Inflammatory macrophage treated with lipopolysaccharide for 4 hours (primary cell): Measurements from ENCODE around the gene RIN1.
"Not testable (repeated sequence)": the region's sequence is repeated elsewhere in the genome, so short reads cannot be mapped to it uniquely, and the experiment has no call there.

Source experiments
- DNase-seq: peaks from one replicate; pipeline ENCODE4 v3.0.0-alpha.2; 2020

RIN1 gene, protein sequence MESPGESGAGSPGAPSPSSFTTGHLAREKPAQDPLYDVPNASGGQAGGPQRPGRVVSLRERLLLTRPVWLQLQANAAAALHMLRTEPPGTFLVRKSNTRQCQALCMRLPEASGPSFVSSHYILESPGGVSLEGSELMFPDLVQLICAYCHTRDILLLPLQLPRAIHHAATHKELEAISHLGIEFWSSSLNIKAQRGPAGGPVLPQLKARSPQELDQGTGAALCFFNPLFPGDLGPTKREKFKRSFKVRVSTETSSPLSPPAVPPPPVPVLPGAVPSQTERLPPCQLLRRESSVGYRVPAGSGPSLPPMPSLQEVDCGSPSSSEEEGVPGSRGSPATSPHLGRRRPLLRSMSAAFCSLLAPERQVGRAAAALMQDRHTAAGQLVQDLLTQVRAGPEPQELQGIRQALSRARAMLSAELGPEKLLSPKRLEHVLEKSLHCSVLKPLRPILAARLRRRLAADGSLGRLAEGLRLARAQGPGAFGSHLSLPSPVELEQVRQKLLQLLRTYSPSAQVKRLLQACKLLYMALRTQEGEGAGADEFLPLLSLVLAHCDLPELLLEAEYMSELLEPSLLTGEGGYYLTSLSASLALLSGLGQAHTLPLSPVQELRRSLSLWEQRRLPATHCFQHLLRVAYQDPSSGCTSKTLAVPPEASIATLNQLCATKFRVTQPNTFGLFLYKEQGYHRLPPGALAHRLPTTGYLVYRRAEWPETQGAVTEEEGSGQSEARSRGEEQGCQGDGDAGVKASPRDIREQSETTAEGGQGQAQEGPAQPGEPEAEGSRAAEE

DNA sequence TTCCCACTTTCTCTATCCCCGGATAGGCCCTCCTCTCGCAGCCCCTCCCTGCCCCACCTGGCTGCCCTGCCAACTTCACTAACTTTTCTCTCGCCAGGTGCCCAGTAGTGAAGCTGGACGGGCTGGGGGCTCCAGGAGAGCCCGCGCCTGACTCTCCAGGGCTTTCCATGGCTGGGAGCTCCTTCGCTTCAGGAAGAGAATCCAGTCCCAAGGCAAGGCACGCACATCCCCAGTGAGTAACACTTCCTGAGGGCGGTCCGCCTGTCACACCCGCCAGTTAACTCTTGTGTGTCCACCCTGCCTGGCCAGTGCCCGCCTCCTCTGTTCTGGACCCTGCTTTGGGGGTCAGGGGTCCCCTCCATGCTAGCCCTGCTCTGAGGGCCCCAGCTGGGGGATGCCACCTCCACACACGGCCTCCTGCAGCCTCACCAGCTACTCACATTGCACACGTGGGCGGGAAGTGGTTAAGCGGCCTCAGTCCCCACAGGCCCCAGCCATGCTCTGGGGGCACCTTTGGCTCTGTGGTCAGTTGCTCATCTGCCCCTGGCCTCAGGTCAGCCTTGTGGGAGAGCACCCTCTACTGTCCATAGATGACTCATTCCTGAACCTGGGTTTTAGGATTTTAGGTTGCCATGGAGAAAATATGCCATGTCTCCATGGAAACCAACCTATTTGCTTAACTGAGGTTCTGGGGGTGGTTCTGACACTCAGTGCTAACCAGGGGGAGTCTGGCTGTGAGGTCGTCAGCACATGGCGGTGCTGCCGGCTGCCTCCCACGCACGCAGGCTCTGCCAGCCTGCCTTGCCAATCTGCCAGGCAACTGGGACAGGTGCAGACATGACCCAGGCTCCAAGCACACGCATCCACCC, at the start of gene RIN1:
Gene RIN1, minus strand, starts transcription at position 201 of the 869 bp plus-strand sequence. Its CDS starts 32 bp downstream, at position 169.
- DNase-seq, result peak; percentile 75

DNA sequence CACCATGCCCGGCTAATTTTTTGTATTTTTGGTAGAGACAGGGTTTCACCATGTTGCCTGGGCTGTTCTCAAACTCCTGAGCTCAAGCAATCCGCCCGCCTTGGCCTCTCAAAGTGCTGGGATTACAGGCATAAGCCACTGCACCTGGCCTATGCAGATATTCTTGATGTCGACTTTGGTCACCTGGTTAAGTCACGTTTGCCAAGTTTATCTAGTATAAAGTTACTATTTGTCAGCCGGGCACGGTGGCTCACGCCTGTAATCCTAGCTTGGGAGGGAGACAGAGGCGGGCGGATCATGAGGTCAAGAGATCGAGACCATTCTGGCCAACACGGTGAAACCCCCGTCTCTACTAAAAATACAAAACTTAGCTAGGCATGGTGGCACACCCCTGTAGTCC, 48.1 kb upstream of the RIN1 start:
- DNase-seq, result not testable (repeated sequence)

DNA sequence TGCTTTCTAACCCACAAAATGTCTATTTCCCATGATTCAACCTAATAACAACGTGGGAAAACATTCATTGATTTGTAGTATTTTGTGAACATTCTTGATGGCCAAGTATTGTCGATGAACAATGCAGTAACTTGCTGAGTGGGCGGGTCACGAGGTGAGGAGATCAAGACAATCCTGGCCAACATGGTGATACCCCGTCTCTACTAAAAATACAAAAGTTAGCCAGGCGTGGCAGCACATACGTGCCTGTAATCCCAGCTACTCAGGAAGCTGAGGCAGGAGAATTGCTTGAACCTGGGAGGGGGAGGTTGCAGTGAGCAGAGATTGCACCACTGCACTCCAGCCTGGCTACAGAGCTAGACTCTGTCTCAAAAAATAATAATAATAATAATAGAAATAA, 44.0 kb upstream of the RIN1 start:
- peak; percentile 7 for DNase-seq

DNA sequence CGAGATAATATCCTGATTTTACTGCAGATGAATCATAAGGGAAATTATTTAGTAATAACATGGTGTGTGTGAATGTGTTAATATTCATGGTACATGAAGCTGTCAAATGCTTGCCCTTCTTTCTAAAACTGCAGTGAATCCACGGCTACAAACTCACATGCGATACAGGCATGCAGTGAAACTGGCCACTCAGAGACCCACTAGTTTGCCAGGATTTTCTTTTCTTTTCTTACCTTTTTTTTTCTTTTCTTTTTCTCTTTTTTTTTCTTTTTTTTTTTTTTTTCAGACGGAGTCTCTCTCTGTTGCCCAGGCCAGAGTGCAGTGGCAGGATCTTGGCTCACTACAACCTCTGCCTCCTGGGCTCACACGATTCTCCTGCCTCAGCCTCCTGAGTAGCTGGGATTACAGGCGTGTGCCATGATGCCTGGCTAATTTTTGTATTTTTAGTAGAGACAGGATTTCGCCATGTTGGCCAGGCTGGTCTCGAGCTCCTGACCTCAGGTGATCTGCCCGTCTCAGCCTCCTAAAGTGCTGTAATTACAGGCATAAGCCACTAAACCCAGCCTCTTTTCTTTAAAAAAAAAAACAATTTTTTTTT, 37.6 kb upstream of the RIN1 start:
- DNase-seq, result not testable (repeated sequence)

DNA sequence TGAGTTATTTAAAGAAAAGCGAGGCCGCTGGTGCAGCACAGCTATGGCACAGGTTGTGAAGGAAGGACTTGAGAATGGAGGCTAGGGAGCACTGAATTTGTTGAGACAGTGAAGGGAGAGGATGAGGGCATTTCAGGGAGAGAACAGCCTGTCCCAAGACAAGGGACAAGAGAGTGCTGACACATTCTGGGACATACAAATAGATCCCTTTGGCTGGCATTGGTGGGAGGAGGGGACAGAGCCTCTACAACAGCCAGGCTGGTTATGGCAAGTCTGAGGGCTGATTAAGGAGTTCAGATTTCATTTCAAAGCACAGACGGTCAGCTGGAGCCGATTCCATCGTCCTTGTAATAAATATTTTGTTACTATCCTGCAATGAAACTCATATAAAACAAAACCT, 37.0 kb upstream of the RIN1 start:
- no peak for DNase-seq

DNA sequence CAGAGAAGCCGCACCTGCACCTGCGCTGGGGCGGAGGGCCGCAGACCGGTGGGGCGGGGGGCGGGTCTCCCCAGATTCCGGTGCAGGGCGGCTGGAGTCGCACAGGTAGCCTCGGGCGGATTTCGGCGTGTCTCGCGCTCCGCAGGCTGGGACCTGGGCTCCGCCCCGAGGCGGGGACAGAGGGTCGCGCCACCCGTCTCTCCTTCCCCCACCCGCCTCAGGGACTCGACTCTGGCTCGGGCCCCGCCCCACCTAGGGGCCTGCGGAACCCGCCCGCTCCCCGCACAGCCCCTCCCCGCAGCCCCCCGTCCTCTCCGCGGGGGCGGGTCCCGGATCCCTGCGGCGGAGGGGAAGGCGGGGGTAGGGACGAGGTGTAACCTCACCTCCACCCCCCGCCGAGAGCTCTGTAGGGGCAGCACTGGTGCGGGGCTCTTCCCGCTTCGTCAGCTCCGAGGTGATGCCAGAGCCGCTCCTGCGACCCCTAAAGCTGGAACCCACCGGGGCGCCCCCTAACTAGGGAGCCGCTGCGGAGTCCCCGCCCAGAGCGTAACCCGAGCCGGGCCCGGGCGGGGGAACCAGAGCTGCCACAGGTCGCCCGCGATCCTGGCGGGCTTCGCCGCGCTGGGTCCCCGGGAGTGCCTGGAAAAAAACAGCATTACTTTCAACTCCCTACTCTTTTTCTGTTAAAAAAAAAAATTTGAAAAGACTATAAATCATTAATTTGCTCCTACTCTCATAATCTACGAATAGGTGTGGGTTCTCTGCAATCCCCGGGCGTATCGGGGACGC, 35.6 kb upstream of the RIN1 start, which contains the start of gene SLC29A2:
Gene SLC29A2, minus strand, starts transcription at position 134 of the 789 bp plus-strand sequence. CDS start 169 bp downstream, outside the sequence.
- DNase-seq, result no peak

DNA sequence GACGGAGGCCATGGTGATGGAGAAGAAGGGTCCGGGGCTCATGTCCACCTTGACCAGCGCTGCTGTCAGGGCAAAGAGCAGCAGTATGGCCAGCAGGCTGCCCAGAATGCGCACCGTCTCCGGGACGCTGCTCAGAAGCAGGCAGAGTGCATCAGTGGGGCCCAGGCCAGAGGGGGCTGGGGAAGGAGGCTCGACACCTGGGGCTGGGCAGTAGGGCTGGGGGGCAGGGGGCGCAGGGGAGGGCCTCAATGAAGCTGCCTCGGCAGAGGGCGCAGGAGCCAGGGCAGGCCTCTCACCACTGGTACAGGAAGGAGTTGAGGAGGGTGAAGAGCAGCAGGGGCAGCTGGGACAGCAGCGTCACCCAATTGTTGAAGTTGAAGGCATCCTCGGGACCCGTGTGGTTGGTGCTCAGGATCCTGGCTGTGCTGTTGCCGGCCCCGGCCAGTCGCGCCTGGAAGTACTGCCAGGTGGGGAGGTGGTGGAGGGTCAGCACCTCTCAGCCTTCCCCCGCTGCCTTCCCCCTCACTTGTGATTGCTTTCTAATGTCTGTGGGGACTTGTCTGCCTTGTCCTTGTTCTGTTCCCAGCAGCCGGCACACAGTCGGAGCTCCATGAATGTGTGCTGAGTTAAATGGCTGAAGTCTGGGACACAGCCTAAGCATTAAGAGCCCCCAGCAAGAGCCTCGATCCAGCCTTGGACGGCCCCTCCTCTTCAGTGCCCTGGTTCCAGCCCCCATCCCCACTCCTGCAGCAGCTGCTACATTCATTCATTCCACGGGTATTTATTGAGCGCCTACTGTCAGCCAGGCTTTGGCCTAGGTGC, 33.0 kb upstream of the RIN1 start:
- no peak for DNase-seq

DNA sequence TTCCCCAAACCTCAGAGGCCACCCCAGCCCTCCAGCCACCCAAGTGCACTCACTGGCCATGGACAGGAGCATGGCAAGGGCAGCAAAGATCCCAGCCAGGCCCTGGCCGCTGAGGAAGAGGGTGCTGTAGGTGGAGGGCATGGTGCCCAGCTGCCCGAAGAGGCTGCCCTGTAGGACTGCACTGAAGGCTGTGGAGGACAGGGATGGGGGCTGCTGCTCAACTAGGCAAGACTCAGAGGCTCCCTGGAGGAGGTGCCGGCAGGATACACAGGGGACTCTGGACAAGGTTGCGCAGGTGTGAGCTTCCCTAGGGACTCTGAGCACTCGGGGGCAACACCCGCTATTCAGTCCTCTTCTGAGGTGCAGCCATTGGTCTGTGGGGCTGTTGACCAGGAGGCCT, 32.2 kb upstream of the RIN1 start:
- DNase-seq, result no peak

DNA sequence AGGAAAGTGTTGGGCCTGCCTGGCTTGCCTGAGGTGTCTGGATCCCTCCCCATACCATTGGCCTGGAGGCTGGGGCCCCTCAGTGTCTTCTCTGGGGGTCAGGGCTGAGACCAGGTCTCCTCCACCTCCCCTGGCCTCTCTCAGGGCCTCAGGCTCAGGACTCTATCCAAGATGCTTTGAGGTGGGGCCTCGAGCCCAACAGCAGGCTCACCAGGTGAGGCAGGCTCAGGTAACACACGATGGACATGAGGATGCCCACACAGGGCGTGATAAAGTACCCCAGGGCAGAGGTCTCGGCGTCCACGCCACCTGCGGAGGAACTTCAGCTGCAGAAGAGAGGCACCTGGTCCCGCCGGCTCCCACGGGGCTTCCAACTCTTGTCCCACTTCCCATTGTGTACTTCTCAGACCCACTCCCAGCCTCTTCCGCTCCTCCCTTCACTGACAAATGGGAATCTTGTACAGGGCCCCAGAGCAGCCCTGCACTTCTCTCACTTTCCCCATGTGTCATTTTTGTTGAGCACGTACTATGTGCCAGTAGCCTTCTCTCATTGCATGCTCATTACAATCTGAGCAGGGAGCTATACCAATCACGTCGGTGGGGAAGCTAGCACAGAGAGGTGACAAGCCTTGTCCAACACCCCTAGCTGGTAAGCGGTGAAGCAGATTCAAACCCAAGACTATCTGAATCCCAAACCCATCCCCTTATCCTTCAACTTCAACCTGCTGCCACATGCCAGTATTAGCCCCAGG, 31.5 kb upstream of the RIN1 start:
- DNase-seq, result no peak

DNA sequence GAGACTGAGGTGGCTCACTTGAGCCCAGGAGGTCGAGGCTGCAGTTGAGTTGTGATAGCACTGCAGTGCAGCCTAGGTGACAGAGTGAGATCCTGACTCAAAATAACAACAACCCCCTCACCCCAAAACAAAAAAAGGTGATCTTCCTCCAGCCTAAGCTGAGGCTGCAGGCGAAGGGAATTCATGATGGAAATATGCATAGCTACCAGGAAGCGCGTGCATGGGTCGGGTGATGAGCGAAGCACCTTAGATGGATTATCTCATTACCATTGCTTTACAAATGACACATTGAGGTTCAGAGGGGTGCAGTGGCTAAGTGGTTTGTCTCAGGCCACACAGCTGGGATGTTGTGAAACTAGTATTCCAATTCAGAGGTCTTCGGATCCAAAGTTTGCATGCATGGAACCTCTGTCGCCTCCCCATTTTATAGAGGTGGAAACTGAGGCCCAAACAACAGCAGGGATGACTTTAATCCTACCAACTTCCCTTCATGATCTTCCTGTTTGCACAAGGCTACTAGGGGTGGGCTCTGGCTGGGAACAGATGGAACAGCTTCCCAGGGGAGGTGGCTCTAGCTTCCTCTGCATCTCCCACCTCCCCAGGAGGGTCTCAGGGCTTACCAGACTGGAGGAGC, 30.7 kb upstream of the RIN1 start:
- no peak for DNase-seq

DNA sequence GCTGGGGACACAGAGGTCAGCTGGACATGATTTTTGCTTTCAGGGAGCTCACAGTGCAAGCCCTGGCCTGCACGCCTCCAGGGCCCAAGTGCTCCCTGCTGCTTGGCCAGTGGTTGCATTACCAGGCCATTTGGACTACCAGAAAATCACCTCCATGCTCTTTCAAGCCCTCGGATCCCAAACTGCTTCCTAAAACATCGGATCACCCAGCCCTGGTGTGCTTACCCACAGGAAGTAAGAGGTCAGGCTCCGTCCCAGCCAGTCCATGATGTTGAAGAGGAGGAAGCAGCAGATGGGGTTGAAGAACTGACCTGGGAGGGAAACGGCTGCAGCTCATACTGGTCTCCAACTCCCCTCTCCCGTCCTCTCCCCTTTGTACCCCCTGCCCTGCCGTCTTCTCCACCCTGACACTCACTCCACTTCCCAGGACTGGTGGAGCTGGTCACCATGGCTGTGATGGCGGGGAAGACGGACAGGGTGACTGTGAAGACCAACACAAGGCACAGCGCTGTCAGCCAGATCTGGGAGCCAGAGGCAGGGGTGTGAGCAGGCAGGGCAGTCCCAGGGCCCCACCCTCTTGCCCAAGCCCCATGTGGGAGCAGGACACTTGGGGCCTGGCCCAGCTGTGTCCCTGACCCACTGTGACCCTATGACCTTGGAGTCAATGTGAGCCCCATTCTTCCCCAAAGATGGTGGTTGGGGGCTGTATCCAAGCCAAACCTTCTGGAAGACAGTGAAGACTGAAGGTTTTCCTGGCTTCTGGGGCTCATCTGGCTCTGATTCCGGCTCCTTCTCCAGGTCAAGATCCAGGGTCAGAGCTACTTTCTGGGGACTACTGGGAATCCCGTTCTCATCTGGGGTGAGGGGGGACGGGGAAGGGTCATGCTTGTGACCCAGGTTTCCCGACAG, 29.7 kb upstream of the RIN1 start:
- DNase-seq, result no peak

DNA sequence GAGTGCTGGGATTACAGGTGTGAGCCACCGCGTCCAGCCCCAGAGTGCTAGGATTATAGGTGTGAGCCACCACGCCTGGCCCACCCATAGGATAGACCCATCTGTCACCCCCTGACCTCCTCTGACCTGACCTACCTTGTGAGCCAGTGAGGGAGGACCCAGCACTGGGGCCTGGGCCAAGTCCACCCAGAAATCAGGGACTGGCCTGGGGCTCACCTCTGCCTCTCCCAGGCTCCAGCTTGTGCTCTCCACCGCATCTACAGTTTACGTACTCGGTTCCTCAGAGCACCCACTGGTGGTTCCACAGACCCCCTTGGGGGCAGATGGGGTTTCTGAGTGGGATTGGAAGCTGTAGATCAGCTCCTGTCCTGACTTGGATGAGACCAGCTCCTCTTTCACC, 28.9 kb upstream of the RIN1 start:
- DNase-seq, result no peak

DNA sequence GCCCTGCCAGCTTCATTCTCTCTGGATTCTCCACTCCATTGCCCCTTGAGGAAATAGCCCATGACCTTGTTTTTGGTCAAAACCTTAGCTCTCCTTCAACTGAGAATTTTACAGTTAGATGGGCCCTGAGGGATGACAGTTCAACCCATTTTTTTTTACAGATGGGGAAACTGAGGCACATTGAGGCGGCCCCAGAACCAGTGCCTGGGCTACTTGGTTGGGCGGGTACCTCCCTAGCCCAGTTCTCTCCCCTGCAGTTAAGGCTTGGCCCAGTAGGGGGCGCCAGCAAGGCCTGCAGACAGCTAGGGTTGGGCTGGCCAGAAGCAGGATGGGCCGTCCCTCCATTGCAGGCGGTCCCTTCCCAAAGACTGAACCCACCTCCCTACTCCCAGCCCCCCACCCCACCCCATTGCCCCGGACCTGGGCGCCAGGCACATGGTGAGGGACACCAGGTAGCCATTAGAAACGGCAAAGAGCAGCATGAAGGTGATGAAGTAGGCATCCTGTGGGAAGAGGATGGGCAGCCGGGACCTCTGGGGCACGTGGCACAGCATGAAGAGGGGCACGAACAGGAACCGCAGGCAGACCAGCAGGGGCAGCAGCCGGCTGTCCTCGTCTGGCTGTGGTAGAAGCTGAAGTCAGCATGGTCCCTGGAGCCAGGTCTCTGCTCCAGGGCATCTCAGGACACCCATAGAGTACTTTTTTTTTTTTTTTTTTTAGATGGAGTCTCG, 27.7 kb upstream of the RIN1 start:
- DNase-seq, result peak; percentile 56

DNA sequence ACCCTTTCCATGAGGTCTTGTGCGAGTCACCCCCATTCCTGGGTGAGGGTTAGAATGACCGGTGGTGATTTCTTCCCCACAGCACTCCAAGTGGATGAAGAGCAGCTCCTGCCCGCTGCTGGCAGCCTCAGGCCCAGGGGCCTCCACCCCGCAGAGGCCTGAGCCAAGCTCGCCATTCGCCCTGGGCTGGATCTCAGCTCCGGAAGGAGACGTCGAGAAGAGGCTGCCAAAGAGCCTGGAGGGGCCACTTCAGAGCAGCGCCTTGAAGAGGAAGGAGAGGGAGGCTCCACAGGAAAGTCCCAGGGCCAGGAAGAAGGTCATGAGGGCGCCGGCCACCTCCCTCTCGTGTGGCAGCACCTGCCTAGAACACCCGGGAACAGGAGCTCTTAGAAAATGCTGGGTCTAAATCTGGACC, 27.0 kb upstream of the RIN1 start:
- no peak for DNase-seq

DNA sequence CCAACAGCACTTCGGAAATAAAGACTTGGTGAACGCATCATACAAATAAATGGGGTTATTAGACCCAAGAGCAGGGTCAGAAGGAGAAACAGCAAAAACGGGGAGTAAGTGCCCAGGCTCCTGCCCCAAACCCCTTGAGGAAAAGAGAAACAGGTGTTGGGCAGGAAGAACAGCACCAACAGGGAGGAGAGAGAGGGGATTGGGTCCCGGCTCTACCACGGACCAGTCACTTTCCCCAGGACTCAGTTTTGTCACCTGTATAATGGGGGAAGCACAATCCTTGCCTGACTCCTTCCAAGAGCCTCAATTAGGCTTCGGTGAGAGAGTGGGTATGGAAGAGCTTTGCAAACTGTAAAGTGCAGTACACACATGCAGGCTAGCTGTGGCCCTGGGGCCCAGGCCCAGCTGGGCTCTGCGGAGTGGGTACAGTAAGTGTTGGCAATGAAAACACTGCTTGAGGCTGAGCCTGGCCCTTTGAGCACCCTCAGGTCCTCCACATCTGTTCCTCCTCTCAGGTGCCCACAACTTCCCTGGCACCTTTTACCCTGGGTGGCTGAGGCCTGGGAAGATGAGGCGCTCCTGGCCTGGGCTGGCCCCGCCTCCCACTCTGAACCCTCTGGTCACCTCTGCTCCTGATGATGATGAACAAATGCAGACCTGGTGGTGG, 26.4 kb upstream of the RIN1 start:
- DNase-seq, result no peak

DNA sequence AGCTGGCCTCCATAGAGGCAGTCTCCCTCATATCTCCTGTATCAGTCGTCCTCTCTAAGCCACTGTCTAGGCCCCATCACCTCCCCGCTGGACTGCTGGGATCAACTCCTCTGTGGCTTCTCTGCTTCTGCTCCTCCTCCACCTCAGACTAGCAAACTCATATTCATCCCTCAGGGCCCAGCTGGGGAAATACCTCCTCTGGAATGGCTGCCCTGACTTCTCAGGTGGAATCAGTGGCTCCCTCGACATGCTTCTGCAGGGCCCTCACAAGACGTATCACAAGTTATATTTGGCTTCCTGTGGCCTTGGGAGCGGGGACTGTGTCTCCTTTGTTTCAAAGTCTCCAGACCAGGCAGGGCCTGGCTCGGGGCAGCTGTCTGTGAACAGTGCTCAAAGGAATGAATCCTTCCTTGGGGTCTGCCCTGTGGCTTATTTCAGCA, 25.3 kb upstream of the RIN1 start:
- no peak for DNase-seq
